Aorta (tissue), 5 donors: Measurements from ENCODE around the gene ALKBH5. TPM values are rescaled to one million over a fixed set of nuclear protein-coding genes. Genes with fewer than 3 reads are reported as not detected.

Source experiments
- ATAC-seq: fragments of 200-7000 bp; cut with Tn5 transposase; one replicate; pipeline ENCODE4 v1.9.1; 2022; ENCODE audit warnings: moderate library complexity; ENCODE audit not compliant: low FRiP score
- DNase-seq, 2 donors: peaks; one replicate each; pipeline ENCODE4 v3.0.0-alpha.2; 2020
- H3K27ac ChIP-seq, 2 donors: one replicate each; pipeline ENCODE4 v1.5.1; 2013; ENCODE audit warnings: low read length in 2 of 2, mild to moderate bottlenecking in 2 of 2, moderate library complexity in 2 of 2, control low read depth in 1 of 2, inconsistent platforms in 1 of 2, low read depth in 1 of 2
- H3K27me3 ChIP-seq, 2 donors: one replicate each; pipeline ENCODE4 v1.6.1; 2013; ENCODE audit warnings: control low read depth in 1 of 2, low read length in 1 of 2, mild to moderate bottlenecking in 1 of 2, moderate library complexity in 1 of 2; ENCODE audit not compliant: insufficient read depth in 2 of 2, control insufficient read depth in 1 of 2
- H3K36me3 ChIP-seq, 2 donors: one replicate each; pipeline ENCODE4 v1.6.1; 2013; ENCODE audit warnings: control low read depth in 1 of 2, low read length in 1 of 2, mild to moderate bottlenecking in 1 of 2; ENCODE audit not compliant: insufficient read depth in 2 of 2, control insufficient read depth in 1 of 2
- H3K4me1 ChIP-seq, 2 donors: one replicate each; pipeline ENCODE4 v1.6.1; 2013; ENCODE audit warnings: low read length in 2 of 2, control low read depth in 1 of 2, mild to moderate bottlenecking in 1 of 2, moderate library complexity in 1 of 2; ENCODE audit not compliant: insufficient read depth in 2 of 2, control insufficient read depth in 1 of 2
- H3K4me3 ChIP-seq, 2 donors: one replicate each; pipeline ENCODE4 v1.5.1; 2013; ENCODE audit warnings: low read length in 2 of 2, control low read depth in 1 of 2, mild to moderate bottlenecking in 1 of 2
- H3K9me3 ChIP-seq: one replicate; pipeline ENCODE4 v1.6.1; 2013; ENCODE audit warnings: mild to moderate bottlenecking, low read length; ENCODE audit not compliant: control insufficient read depth
- WGBS, 2 donors: extraction: QIAGEN DNeasy Blood & Tissue Kit; methylation state at CpG; one replicate each; pipeline ENCODE4 v1.1.7; 2013; 5-methylcytosine and 5-hydroxymethylcytosine counted together
- intact Hi-C, 2 donors: fragments of 100-400 bp; cut with DNase I; formaldehyde crosslinking; loops; one replicate each; pipeline versions ENCODE4 v1.14.2 to v1.15.0; 2022
- polyA plus RNA-seq, 2 donors: library from polyadenylated mRNA; stranded (reverse); fragments of 200-250 nt; gene quantifications; one replicate each; pipeline ENCODE4 v1.2.3, GENCODE V29; 2013
- total RNA-seq, 2 donors: library from RNA; stranded (reverse); fragmentation: NEBNext Ultra II Directional; extraction: Animal tissue kit (Norgen Biotek cat#: 25700); gene quantifications; one replicate each; pipeline ENCODE4 v1.2.1, GENCODE V29; 2021
- donor health status: healthy with polysubstance abuse.
- donor health status: Bipolar disorder and iron deficiency.
- donor health status: DM: no; HTN: no; CAD: no.
- donor health status: DM: no; HTN: no; CAD: no.
- donor health status: DM: yes; HTN: yes; CAD: no.

Gene ALKBH5
- total and polyA plus RNA-seq, 4 donors = 33.0 to 114 (median 66.0) TPM

DNA sequence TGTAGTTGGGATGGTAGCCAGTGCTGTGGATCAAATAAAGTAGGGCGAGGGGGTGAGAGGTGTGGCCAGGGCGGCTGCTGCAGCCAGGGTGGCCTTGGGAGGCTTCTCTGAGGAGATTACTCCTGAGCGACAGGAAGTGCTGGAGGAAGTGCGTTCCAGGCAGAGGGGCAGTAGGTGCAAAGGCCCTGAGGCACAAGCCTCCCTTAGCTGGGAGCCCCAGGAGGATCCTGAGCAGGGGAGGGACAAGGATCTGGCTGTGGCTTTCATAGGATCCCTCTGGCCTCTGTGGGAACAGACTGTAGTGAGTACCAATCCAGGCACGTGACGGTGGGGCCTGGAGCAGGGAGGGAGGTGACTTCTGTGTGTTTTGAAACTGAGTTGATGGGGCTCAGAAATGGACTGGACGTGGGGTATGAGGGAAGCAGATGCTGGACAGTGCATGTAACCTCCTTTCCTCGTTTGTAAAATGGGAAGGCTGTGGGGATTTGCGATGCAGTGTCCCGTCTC, 44.6 kb downstream of the ALKBH5 start:
- H3K27me3 ChIP-seq = no peaks in the 10 kb centered on the region
- no peaks in the 10 kb centered on the region for H3K9me3 ChIP-seq
- H3K27ac ChIP-seq = no peak overlapping the region
- no peak for ATAC-seq
- H3K36me3 ChIP-seq = no peaks in the 10 kb centered on the region
- intact Hi-C loops = no loop called here
- no peak overlapping the region for H3K4me3 ChIP-seq
- no peaks in the 10 kb centered on the region for H3K4me1 ChIP-seq
- no peak for DNase-seq
- 89 to 90% methylated on average over 10 of the region's 10 CpGs for WGBS, 2 donors

DNA sequence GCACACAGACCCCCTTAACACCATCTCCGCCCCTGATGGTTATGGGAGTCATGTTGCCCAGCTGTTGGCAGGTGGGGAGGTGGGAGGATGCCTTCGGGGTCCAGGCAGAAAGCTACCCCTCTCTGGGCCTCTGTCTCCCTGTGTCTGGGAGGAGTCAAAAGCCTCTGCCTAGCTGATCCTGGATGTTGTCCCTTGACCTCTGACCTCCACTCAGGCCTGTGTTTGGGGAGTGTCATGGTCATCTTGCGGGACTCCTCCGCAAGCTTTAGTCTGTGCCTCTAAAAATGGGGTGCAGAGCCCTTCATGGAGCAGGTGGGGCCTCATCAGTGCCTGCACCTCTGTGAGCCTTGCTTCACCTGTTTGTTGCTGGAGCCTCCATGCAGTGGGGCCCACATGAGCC, 45.6 kb downstream of the ALKBH5 start:
- no peak overlapping the region for H3K27ac ChIP-seq
- H3K4me1 ChIP-seq = no peaks in the 10 kb centered on the region
- WGBS, 2 donors = 86% methylated on average over 4 of the region's 4 CpGs

DNA sequence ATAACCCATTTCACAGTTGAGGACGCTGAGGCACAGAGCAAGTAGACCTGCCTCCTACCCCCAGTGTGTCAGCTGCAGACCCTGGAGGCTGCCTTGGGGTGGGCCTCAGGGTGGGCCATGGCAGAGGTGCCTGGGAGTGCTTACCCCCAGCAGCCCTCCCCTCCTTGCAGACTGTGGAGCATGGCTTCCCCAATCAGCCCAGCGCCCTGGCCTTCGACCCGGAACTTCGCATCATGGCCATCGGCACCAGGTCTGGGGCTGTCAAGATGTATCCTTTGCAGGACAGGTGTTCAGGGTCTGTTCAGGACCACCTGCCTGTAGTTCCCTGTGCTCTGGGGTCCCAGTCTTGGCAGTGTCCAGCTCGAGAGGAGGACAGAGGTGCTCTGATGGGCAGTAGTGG, 46.1 kb downstream of the ALKBH5 start:
- intact Hi-C loops = no loop called here
- ATAC-seq = no peak
- no peaks in the 10 kb centered on the region for H3K27me3 ChIP-seq

More for the DNA sequence above, 45.6 kb downstream of the ALKBH5 start:
- intact Hi-C loops = no loop called here
- Histone ChIP-seq H3K9me3 (no peaks in the 10 kb centered on the region), H3K27me3 (no peaks in the 10 kb centered on the region), H3K4me3 (no peak overlapping the region), H3K36me3 (peaks cover 0 to 4% of the 10 kb centered on the region in 2 donors)
- no peak for ATAC-seq
- no peak for DNase-seq

DNA sequence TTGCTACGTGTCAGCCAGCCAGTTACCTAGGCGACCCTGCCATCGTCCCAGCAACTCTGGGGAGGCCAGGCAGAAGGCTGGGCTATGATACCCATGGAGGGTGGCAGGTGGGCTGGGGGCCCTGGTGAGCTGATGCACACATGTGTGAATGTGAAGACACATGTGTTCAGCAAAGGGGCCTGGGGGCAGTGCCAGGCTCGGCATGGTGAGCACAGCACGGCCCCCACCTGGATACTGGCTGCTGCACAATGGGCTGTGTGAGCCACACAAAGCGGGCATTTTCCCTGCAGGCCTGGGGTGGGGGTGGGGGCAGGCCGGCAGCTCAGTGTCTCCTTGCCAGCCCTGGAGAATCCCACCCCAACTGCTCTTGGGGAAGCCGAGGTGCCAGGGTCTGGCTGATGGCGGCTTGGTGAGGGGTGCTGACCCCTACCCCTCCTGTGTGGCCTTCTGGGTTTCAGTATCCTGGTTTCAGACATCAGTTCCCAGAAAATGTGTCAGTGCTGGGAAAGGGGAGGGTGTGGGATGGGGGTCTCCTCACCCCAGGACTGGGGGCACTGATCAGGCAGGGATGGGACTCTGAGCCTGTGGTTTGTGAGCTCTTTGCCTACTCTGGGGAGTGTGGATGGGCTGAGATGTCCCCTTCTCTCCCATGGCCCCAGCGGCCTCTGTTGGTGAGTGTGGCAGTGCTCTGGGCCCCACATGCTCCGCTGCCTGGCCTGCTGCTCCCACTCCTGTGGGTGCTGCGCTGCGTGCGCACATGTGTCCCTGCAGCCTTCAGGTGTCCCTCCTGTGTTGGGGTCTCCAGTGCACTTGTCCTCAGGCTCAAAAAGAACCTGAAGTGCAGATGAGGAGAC, 46.9 kb downstream of the ALKBH5 start:
- Histone ChIP-seq H3K27me3 (no peaks in the 10 kb centered on the region), H3K27ac (no peak overlapping the region), H3K36me3 (peaks cover 0 to 4% of the 10 kb centered on the region in 2 donors), H3K9me3 (no peaks in the 10 kb centered on the region), H3K4me1 (no peaks in the 10 kb centered on the region), H3K4me3 (no peak overlapping the region)
- intact Hi-C loops = no loop called here
- ATAC-seq = no peak
- no peak for DNase-seq
- 78 to 83% methylated on average over 14 of the region's 14 CpGs for WGBS, 2 donors

More for the DNA sequence above, 46.1 kb downstream of the ALKBH5 start:
- H3K4me3 ChIP-seq = no peak overlapping the region
- no peaks in the 10 kb centered on the region for H3K4me1 ChIP-seq
- DNase-seq = no peak
- no peaks in the 10 kb centered on the region for H3K9me3 ChIP-seq
- peaks cover 0 to 4% of the 10 kb centered on the region in 2 donors for H3K36me3 ChIP-seq
- WGBS, 2 donors = 94 to 97% methylated on average over 6 to 7 of the region's 7 CpGs
- no peak overlapping the region for H3K27ac ChIP-seq

DNA sequence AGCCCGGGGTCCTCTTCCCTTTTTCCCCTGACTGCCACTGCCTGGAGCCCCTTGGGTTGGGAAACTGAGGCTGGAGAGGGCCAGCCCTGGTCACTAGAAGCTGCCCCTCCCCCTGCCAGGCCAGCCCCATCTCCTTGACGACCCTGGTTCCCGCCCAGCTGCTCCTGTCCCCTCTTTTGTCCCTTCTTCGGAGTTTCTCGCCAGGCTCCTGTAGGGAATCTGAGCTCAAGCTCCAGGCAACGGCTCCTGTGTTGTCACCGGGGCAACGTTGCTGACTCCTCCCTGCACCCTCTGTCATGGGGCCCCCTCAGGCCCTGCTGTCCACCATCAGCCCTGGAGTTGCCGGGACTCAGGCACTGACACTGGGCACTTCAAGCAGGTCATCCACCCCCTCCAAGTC, 47.5 kb downstream of the ALKBH5 start:
- Histone ChIP-seq H3K27me3 (no peaks in the 10 kb centered on the region), H3K27ac (no peak overlapping the region), H3K36me3 (peaks cover 0 to 4% of the 10 kb centered on the region in 2 donors), H3K4me3 (no peak overlapping the region), H3K9me3 (no peaks in the 10 kb centered on the region), H3K4me1 (no peaks in the 10 kb centered on the region)
- DNase-seq = no peak
- ATAC-seq = no peak
- 63 to 67% methylated on average over 9 of the region's 9 CpGs for WGBS, 2 donors
- intact Hi-C loops = no loop called here

DNA sequence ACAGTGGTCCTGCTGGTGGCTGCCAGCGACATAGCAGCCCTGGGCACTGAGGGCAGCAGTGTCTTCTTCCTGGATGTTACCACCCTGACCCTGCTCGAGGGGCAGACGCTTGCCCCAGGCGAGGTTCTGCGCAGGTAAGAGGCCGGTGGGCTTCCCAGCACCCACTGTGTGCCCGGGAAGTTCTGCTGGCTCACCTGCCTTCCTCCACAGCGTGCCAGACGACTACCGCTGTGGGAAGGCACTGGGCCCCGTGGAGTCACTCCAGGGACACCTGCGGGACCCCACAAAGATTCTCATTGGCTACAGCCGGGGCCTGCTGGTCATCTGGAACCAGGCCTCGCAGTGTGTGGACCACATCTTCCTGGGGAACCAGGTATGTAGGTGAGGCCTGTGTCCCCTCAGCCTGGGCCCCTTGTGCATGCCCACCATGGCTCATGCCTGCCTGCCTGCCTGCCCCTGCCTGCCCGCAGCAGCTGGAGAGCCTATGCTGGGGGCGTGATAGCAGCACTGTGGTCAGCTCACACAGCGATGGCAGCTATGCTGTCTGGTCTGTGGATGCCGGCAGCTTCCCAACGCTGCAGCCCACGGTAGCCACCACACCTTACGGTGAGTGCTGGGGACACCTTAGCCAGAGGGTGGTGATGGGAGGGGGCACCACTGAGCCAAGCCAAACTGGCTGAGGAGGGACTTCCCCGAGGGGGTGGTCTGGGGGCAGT, 50.3 kb downstream of the ALKBH5 start:
- Histone ChIP-seq H3K4me3 (no peak overlapping the region), H3K9me3 (no peaks in the 10 kb centered on the region), H3K27me3 (no peaks in the 10 kb centered on the region), H3K36me3 (peaks cover 0 to 7% of the 10 kb centered on the region in 2 donors), H3K27ac (no peak overlapping the region), H3K4me1 (no peaks in the 10 kb centered on the region)
- DNase-seq = no peak
- no peak for ATAC-seq
- 93 to 95% methylated on average over 22 of the region's 22 CpGs for WGBS, 2 donors
- intact Hi-C loops = no loop called here

DNA sequence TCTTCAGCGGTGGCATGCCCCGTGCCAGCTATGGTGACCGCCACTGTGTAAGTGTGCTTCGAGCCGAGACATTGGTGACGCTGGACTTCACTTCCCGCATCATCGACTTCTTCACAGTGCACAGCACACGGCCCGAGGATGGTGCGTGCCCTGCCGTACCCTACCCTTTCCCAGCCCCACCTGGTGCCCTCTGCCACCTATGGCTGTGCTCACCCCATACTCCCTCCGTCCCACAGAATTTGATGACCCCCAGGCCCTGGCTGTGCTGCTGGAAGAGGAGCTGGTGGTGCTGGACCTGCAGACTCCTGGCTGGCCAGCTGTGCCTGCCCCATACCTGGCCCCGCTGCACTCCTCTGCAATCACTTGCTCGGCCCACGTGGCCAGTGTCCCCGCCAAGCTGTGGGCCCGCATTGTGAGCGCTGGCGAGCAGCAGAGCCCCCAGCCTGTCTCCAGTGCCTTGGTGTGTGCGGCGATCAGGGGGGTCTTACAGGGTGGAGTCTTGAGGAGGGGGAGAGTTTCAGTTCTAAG, 51.3 kb downstream of the ALKBH5 start:
- no peaks in the 10 kb centered on the region for H3K4me1 ChIP-seq
- 92 to 95% methylated on average over 22 of the region's 22 CpGs for WGBS, 2 donors
- H3K9me3 ChIP-seq = no peaks in the 10 kb centered on the region
- ATAC-seq (no peak), DNase-seq (peak in 1 of 2 donors; percentile 30)
- no peak overlapping the region for H3K4me3 ChIP-seq
- intact Hi-C loops = no loop called here
- H3K36me3 ChIP-seq = peaks cover 0 to 7% of the 10 kb centered on the region in 2 donors
- no peaks in the 10 kb centered on the region for H3K27me3 ChIP-seq
- H3K27ac ChIP-seq = no peak overlapping the region

DNA sequence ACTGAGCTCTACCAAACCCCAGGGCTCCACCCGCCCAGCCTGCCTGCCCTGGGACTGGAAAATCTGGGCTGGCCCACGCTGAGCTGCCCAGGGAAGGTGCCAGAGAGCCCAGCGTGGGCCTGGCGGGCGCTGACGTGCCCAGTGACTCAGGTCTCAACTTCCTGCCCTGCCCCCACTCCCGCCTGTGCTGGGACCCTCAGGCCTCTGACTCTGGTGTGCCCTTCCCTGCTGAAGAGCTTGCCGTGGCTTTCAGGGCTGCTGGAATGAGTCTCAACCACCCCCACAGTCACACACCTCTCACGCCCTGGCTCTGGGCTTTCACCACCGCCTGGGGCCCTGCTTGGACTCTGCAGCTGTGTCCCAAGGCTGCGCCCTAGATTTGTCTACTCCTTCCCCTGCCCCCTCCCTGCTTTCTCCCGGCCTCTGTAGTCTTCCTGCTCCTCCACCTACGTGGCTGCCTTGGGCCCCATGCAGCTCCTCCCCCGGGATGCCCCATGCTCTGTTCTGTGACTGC, 52.2 kb downstream of the ALKBH5 start:
- peak overlapping the region in 1 of 2 donors; percentile 26 for H3K27ac ChIP-seq
- intact Hi-C loops = no loop called here
- no peaks in the 10 kb centered on the region for H3K27me3 ChIP-seq
- no peaks in the 10 kb centered on the region for H3K9me3 ChIP-seq
- no peak overlapping the region for H3K4me3 ChIP-seq
- ATAC-seq (peak; percentile 46), DNase-seq (peak in 1 of 2 donors; percentile 73)
- H3K36me3 ChIP-seq = peaks cover 0 to 7% of the 10 kb centered on the region in 2 donors
- WGBS, 2 donors = 49 to 51% methylated on average over 14 of the region's 14 CpGs
- no peaks in the 10 kb centered on the region for H3K4me1 ChIP-seq
